ENCODE data around the gene APOB.

Gene APOB

GRCh38 chr2:21022792-21023367 is 21.0 kb downstream of the APOB start:
- Mint-ChIP-seq H3K27ac (no peak overlapping the region), H3K27me3 (peaks cover 9% of the 10 kb centered on the region in 2 donors), H3K4me3 (no peak overlapping the region), H3K9me3 (no peaks in the 10 kb centered on the region), H3K36me3 (ENCODE audit: insufficient read depth) (no peaks in the 10 kb centered on the region), H3K4me1 (ENCODE audit: low read depth in 2 of 2) (no peaks in the 10 kb centered on the region)
- DNase-seq (no peak), ATAC-seq (replicated peaks) (no peak)

- H3K27ac Mint-ChIP-seq, result no peak overlapping the region
- no peaks in the 10 kb centered on the region for H3K4me1 Mint-ChIP-seq (ENCODE audit: low read depth in 2 of 2)
- peaks cover 11 to 12% of the 10 kb centered on the region in 2 donors for H3K27me3 Mint-ChIP-seq
- ATAC-seq (replicated peaks) (no peak), DNase-seq (no peak)
- no peak overlapping the region for H3K4me3 Mint-ChIP-seq
- no peaks in the 10 kb centered on the region for H3K36me3 Mint-ChIP-seq (ENCODE audit: insufficient read depth)
- H3K9me3 Mint-ChIP-seq, result no peaks in the 10 kb centered on the region
Measured at GRCh38 chr2:21021430-21021829, 22.4 kb downstream of the APOB start.

- no peak overlapping the region for H3K4me3 Mint-ChIP-seq
- H3K27me3 Mint-ChIP-seq, result peaks cover 11 to 12% of the 10 kb centered on the region in 2 donors
- H3K4me1 Mint-ChIP-seq (ENCODE audit: low read depth in 2 of 2), result no peaks in the 10 kb centered on the region
- no peaks in the 10 kb centered on the region for H3K9me3 Mint-ChIP-seq
- ATAC-seq (replicated peaks), result no peak
- H3K27ac Mint-ChIP-seq, result no peak overlapping the region
- H3K36me3 Mint-ChIP-seq (ENCODE audit: insufficient read depth), result no peaks in the 10 kb centered on the region
- no peak for DNase-seq
Measured at GRCh38 chr2:21020668-21021288, 23.1 kb downstream of the APOB start.

GRCh38 chr2:21020031-21020667 is 23.7 kb downstream of the APOB start:
- Mint-ChIP-seq H3K36me3 (ENCODE audit: insufficient read depth) (no peaks in the 10 kb centered on the region), H3K4me1 (ENCODE audit: low read depth in 2 of 2) (no peaks in the 10 kb centered on the region), H3K27me3 (peaks cover 11 to 12% of the 10 kb centered on the region in 2 donors), H3K9me3 (no peaks in the 10 kb centered on the region), H3K4me3 (no peak overlapping the region), H3K27ac (no peak overlapping the region)
- DNase-seq (no peak), ATAC-seq (replicated peaks) (no peak)

- ATAC-seq (replicated peaks) (no peak), DNase-seq (no peak)
- H3K27me3 Mint-ChIP-seq, result peaks cover 11 to 12% of the 10 kb centered on the region in 2 donors
- H3K9me3 Mint-ChIP-seq, result no peaks in the 10 kb centered on the region
- H3K27ac Mint-ChIP-seq, result no peak overlapping the region
- no peaks in the 10 kb centered on the region for H3K36me3 Mint-ChIP-seq (ENCODE audit: insufficient read depth)
- no peaks in the 10 kb centered on the region for H3K4me1 Mint-ChIP-seq (ENCODE audit: low read depth in 2 of 2)
- H3K4me3 Mint-ChIP-seq, result no peak overlapping the region
Measured at GRCh38 chr2:21019678-21020021, 24.2 kb downstream of the APOB start.

- Mint-ChIP-seq H3K27me3 (peaks cover 11 to 12% of the 10 kb centered on the region in 2 donors), H3K27ac (no peak overlapping the region), H3K4me1 (ENCODE audit: low read depth in 2 of 2) (no peaks in the 10 kb centered on the region), H3K9me3 (no peaks in the 10 kb centered on the region), H3K4me3 (no peak overlapping the region), H3K36me3 (ENCODE audit: insufficient read depth) (no peaks in the 10 kb centered on the region)
- ATAC-seq (replicated peaks) (no peak), DNase-seq (no peak)
Measured at GRCh38 chr2:21019000-21019677, 24.7 kb downstream of the APOB start.

GRCh38 chr2:21018290-21018689 is 25.6 kb downstream of the APOB start:
- Mint-ChIP-seq H3K27me3 (peaks cover 11 to 12% of the 10 kb centered on the region in 2 donors), H3K4me1 (ENCODE audit: low read depth in 2 of 2) (no peaks in the 10 kb centered on the region), H3K9me3 (no peaks in the 10 kb centered on the region), H3K27ac (no peak overlapping the region), H3K36me3 (ENCODE audit: insufficient read depth) (no peaks in the 10 kb centered on the region), H3K4me3 (no peak overlapping the region)
- DNase-seq (no peak), ATAC-seq (replicated peaks) (no peak)

GRCh38 chr2:21017748-21018276 is 26.1 kb downstream of the APOB start:
- Mint-ChIP-seq H3K36me3 (ENCODE audit: insufficient read depth) (no peaks in the 10 kb centered on the region), H3K27ac (no peak overlapping the region), H3K4me3 (no peak overlapping the region), H3K4me1 (ENCODE audit: low read depth in 2 of 2) (no peaks in the 10 kb centered on the region), H3K9me3 (no peaks in the 10 kb centered on the region), H3K27me3 (peaks cover 11 to 12% of the 10 kb centered on the region in 2 donors)
- ATAC-seq (replicated peaks) (no peak), DNase-seq (no peak)

- no peaks in the 10 kb centered on the region for H3K9me3 Mint-ChIP-seq
- DNase-seq (no peak), ATAC-seq (replicated peaks) (no peak)
- H3K4me1 Mint-ChIP-seq (ENCODE audit: low read depth in 2 of 2), result no peaks in the 10 kb centered on the region
- no peak overlapping the region for H3K27ac Mint-ChIP-seq
- H3K36me3 Mint-ChIP-seq (ENCODE audit: insufficient read depth), result no peaks in the 10 kb centered on the region
- no peak overlapping the region for H3K4me3 Mint-ChIP-seq
- H3K27me3 Mint-ChIP-seq, result peaks cover 11 to 12% of the 10 kb centered on the region in 2 donors
Measured at GRCh38 chr2:21015281-21015645, 28.6 kb downstream of the APOB start.

GRCh38 chr2:21014364-21015280 is 29.3 kb downstream of the APOB start:
- ATAC-seq (replicated peaks), result no peak
- Mint-ChIP-seq H3K4me1 (ENCODE audit: low read depth in 2 of 2) (no peaks in the 10 kb centered on the region), H3K27ac (no peak overlapping the region), H3K9me3 (no peaks in the 10 kb centered on the region), H3K27me3 (peaks cover 11 to 12% of the 10 kb centered on the region in 2 donors), H3K4me3 (no peak overlapping the region), H3K36me3 (ENCODE audit: insufficient read depth) (no peaks in the 10 kb centered on the region)
- DNase-seq, result no peak

GRCh38 chr2:21013043-21013816 is 30.6 kb downstream of the APOB start:
- no peak for DNase-seq
- Mint-ChIP-seq H3K27ac (no peak overlapping the region), H3K27me3 (peaks cover 5 to 7% of the 10 kb centered on the region in 2 donors), H3K4me1 (ENCODE audit: low read depth in 2 of 2) (no peaks in the 10 kb centered on the region), H3K9me3 (no peaks in the 10 kb centered on the region), H3K36me3 (ENCODE audit: insufficient read depth) (no peaks in the 10 kb centered on the region), H3K4me3 (no peak overlapping the region)
- ATAC-seq (replicated peaks), result no peak

- Mint-ChIP-seq H3K36me3 (ENCODE audit: insufficient read depth) (no peaks in the 10 kb centered on the region), H3K27ac (no peak overlapping the region), H3K4me1 (ENCODE audit: low read depth in 2 of 2) (no peaks in the 10 kb centered on the region), H3K4me3 (no peak overlapping the region), H3K27me3 (no peaks in the 10 kb centered on the region), H3K9me3 (no peaks in the 10 kb centered on the region)
- DNase-seq (no peak), ATAC-seq (replicated peaks) (no peak)
Measured at GRCh38 chr2:21012557-21012937, 31.3 kb downstream of the APOB start.

Measured in effector memory CD8-positive, alpha-beta T cell (primary cell).